WTC11 (cell line): ENCODE results near the gene KIAA1958. TPM values are rescaled to one million over a fixed set of nuclear protein-coding genes. Genes with fewer than 3 reads are reported as not detected.

Source experiments
- ATAC-seq: fragments of 200-7000 bp; cut with Tn5 transposase; 2 replicates; pipeline ENCODE4 v1.10.0; 2021; ENCODE audit warnings: mild to moderate bottlenecking, moderate library complexity
- CTCF ChIA-PET: fragments of 300-600 bp; sonication (Branson Sonifier 250); formaldehyde crosslinking; loops from one replicate; lab custom pipeline; 2021; ENCODE audit warnings: antibody characterized with exemption; lab: Charles Lee
- POLR2A ChIA-PET: fragments of 350-600 bp; sonication (Branson Sonifier 250); formaldehyde crosslinking; loops from one replicate; lab custom pipeline; 2021; ENCODE audit warnings: antibody characterized with exemption; lab: Charles Lee
- DNase-seq: peaks from one replicate; pipeline ENCODE4 v3.0.0; 2021; ENCODE audit warnings: low spot score
- H3K27ac Mint-ChIP-seq: 2 replicates; pipeline ENCODE4 v1.8.0; 2021; ENCODE audit warnings: mixed read lengths
- H3K27me3 Mint-ChIP-seq: 2 replicates; pipeline ENCODE4 v1.8.0; 2021; ENCODE audit warnings: low read depth, mild to moderate bottlenecking, moderate library complexity, mixed read lengths
- H3K36me3 Mint-ChIP-seq: 2 replicates; pipeline ENCODE4 v1.8.0; 2021; ENCODE audit warnings: mixed read lengths
- H3K4me1 Mint-ChIP-seq: 2 replicates; pipeline ENCODE4 v1.8.0; 2022; ENCODE audit warnings: mixed read lengths
- H3K4me3 Mint-ChIP-seq: 2 replicates; pipeline ENCODE4 v1.8.0; 2021; ENCODE audit warnings: mild to moderate bottlenecking, moderate library complexity, mixed read lengths
- H3K9me3 Mint-ChIP-seq: 2 replicates; pipeline ENCODE4 v1.8.0; 2021; ENCODE audit warnings: mixed read lengths
- CREB1 ChIP-seq: sonication (generic); formaldehyde crosslinking; IDR thresholded peaks from 2 replicates; pipeline ENCODE4 v1.8.0; 2023; ENCODE audit warnings: mild to moderate bottlenecking, missing genetic modification reagents
- ELF4 ChIP-seq: sonication (generic); formaldehyde crosslinking; IDR thresholded peaks from 2 replicates; pipeline ENCODE4 v1.8.1; 2022; ENCODE audit warnings: low read depth, mild to moderate bottlenecking, moderate library complexity, missing genetic modification reagents
- ESRRA ChIP-seq: sonication (generic); formaldehyde crosslinking; IDR thresholded peaks from 2 replicates; pipeline ENCODE4 v1.8.1; 2022; ENCODE audit warnings: mild to moderate bottlenecking, missing genetic modification reagents, borderline replicate concordance
- ETV6 ChIP-seq: sonication (generic); formaldehyde crosslinking; IDR thresholded peaks from 2 replicates; pipeline ENCODE4 v1.8.1; 2022; ENCODE audit warnings: mild to moderate bottlenecking, missing genetic modification reagents
- GABPB1 ChIP-seq: sonication (generic); formaldehyde crosslinking; IDR thresholded peaks from 2 replicates; pipeline ENCODE4 v1.8.1; 2023; ENCODE audit warnings: mild to moderate bottlenecking, missing genetic modification reagents
- HMGA2 ChIP-seq: fragments of 250-450 bp; sonication (Bioruptor Pico); IDR thresholded peaks from 2 replicates; pipeline ENCODE4 v1.4.0; 2021; ENCODE audit warnings: mild to moderate bottlenecking, moderate library complexity
- NR1H2 ChIP-seq: sonication (generic); formaldehyde crosslinking; IDR thresholded peaks from 2 replicates; pipeline ENCODE4 v1.9.0; 2021; ENCODE audit warnings: mild to moderate bottlenecking, moderate library complexity, missing genetic modification reagents
- NR2C2 ChIP-seq: sonication (generic); formaldehyde crosslinking; IDR thresholded peaks from 2 replicates; pipeline ENCODE4 v1.8.0; 2022; ENCODE audit warnings: mild to moderate bottlenecking, missing genetic modification reagents
- NR3C1 ChIP-seq: sonication (generic); formaldehyde crosslinking; conservative IDR thresholded peaks from 2 replicates; pipeline ENCODE4 v1.8.1; 2023; ENCODE audit warnings: low read depth, mild to moderate bottlenecking, missing genetic modification reagents
- SMAD3 ChIP-seq: sonication (generic); formaldehyde crosslinking; IDR thresholded peaks from 2 replicates; pipeline ENCODE4 v1.8.0; 2022; ENCODE audit warnings: missing genetic modification reagents, mild to moderate bottlenecking, borderline replicate concordance
- ZBTB21 ChIP-seq: sonication (generic); formaldehyde crosslinking; IDR thresholded peaks from 2 replicates; pipeline ENCODE4 v1.8.1; 2023; ENCODE audit warnings: mild to moderate bottlenecking, missing genetic modification reagents, borderline replicate concordance
- ZNF416 ChIP-seq: fragments of 250-450 bp; sonication (Bioruptor Pico); IDR thresholded peaks from 2 replicates; pipeline ENCODE4 v1.9.0; 2021; ENCODE audit warnings: mild to moderate bottlenecking, inconsistent platforms
- ZNF423 ChIP-seq: fragments of 250-450 bp; sonication (Bioruptor Pico); IDR thresholded peaks from 2 replicates; pipeline ENCODE4 v2.1.2; 2022; ENCODE audit warnings: mild to moderate bottlenecking, moderate library complexity
- total RNA-seq: library from RNA; stranded (reverse); gene quantifications from 3 replicates; pipeline ENCODE4 v1.2.3, GENCODE V29; 2021
- TF ChIP-seq, protein P1 (sequence below): sonication (generic); formaldehyde crosslinking; IDR thresholded peaks from 2 replicates; pipeline ENCODE4 v1.8.0; 2022; ENCODE audit warnings: mild to moderate bottlenecking, missing genetic modification reagents
- TF ChIP-seq, protein P2 (sequence below): sonication (generic); formaldehyde crosslinking; IDR thresholded peaks from 2 replicates; pipeline ENCODE4 v1.8.1; 2022; ENCODE audit warnings: mild to moderate bottlenecking, moderate library complexity, missing genetic modification reagents
- TF ChIP-seq, protein P3 (sequence below): fragments of 250-450 bp; sonication (Bioruptor Pico); IDR thresholded peaks from 2 replicates; pipeline ENCODE4 v1.9.0; 2021; ENCODE audit warnings: moderate library complexity, mild to moderate bottlenecking, inconsistent platforms, borderline replicate concordance
- TF ChIP-seq, protein P4 (sequence below): fragments of 250-450 bp; sonication (Bioruptor Pico); IDR thresholded peaks from 2 replicates; pipeline ENCODE4 v1.9.0; 2021; ENCODE audit warnings: mild to moderate bottlenecking, borderline replicate concordance
- TF ChIP-seq, protein P5 (sequence below): sonication (generic); formaldehyde crosslinking; IDR thresholded peaks from 2 replicates; pipeline ENCODE4 v1.8.0; 2022; ENCODE audit warnings: mild to moderate bottlenecking, missing genetic modification reagents

The KIAA1958 gene
- total RNA-seq, 1 experiment from 2014 or later = 41.0 TPM

DNA sequence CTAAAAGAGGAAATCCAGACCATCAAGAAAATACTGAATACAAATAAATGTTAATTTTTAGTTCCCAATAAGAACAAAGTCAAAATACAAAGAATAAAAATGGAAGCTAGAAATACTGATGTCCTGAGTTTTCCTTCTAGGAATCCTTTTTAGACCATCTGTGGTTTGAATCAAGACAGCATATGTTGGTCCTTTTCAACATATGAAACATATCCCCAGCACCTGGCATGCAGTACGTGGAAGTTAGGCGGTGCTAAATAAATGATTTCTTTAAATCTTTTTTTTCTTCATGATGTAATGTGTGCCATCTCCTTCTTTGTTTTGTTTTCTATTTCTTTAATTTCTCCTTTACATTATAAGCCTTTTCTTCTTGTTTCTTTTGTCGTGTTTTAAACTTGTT, 34.0 kb downstream of the KIAA1958 start:
- Mint-ChIP-seq H3K36me3 (no peaks in the 10 kb centered on the region), H3K4me1 (peaks cover 43% of the 10 kb centered on the region), H3K27ac (no peak overlapping the region), H3K27me3 (no peaks in the 10 kb centered on the region), H3K9me3 (no peaks in the 10 kb centered on the region), H3K4me3 (no peak overlapping the region)
- TF ChIP-seq, protein P1, sequence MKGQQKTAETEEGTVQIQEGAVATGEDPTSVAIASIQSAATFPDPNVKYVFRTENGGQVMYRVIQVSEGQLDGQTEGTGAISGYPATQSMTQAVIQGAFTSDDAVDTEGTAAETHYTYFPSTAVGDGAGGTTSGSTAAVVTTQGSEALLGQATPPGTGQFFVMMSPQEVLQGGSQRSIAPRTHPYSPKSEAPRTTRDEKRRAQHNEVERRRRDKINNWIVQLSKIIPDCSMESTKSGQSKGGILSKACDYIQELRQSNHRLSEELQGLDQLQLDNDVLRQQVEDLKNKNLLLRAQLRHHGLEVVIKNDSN = no peak
- TF ChIP-seq, protein P2, sequence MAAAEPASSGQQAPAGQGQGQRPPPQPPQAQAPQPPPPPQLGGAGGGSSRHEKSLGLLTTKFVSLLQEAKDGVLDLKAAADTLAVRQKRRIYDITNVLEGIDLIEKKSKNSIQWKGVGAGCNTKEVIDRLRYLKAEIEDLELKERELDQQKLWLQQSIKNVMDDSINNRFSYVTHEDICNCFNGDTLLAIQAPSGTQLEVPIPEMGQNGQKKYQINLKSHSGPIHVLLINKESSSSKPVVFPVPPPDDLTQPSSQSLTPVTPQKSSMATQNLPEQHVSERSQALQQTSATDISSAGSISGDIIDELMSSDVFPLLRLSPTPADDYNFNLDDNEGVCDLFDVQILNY (CRISPR knock-in tag) = no peak
- TF ChIP-seq NR2C2 (CRISPR knock-in tag) (no peak), ZNF416 (CRISPR knock-in tag) (no peak), SMAD3 (CRISPR knock-in tag) (no peak), ELF4 (CRISPR knock-in tag) (no peak), CREB1 (CRISPR knock-in tag) (no peak), GABPB1 (CRISPR knock-in tag) (no peak), ZBTB21 (CRISPR knock-in tag) (no peak), NR1H2 (no peak)
- TF ChIP-seq, protein P3, sequence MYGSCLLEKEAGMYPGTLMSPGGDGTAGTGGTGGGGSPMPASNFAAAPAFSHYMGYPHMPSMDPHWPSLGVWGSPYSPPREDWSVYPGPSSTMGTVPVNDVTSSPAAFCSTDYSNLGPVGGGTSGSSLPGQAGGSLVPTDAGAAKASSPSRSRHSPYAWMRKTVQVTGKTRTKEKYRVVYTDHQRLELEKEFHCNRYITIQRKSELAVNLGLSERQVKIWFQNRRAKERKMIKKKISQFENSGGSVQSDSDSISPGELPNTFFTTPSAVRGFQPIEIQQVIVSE (CRISPR knock-in tag) = no peak
- CTCF ChIA-PET = no interaction called here
- no peak for DNase-seq
- no peak for ATAC-seq
- POLR2A ChIA-PET = no interaction called here

DNA sequence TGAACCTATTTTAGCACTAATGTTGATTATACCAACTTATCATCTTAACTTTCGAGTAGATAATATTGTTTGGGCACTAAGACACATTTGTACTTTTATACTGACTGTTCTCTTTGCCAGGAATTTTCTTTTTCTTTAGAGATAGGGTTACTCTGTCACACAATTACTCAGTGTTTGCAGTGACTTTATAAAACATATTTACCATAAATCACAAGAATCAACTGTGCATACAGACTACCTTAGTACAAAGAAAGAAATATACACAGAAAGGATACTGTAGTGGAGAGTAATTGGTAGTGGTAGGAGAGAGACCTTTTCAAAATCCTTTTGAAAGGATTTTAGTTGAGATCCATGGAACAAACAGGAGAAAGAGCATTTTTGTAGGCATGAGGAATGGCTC, 40.3 kb downstream of the KIAA1958 start:
- H3K4me3 Mint-ChIP-seq = no peak overlapping the region
- H3K27me3 Mint-ChIP-seq = no peaks in the 10 kb centered on the region
- peaks cover 22% of the 10 kb centered on the region for H3K4me1 Mint-ChIP-seq
- CTCF ChIA-PET = no interaction called here
- no peaks in the 10 kb centered on the region for H3K36me3 Mint-ChIP-seq
- H3K27ac Mint-ChIP-seq = peak overlapping the region; percentile 60
- DNase-seq (no peak), ATAC-seq (no peak)
- H3K9me3 Mint-ChIP-seq = peaks cover 4% of the 10 kb centered on the region; the same call in 1 of the 2 replicates
- POLR2A ChIA-PET = no interaction called here
- TF ChIP-seq, protein P4, sequence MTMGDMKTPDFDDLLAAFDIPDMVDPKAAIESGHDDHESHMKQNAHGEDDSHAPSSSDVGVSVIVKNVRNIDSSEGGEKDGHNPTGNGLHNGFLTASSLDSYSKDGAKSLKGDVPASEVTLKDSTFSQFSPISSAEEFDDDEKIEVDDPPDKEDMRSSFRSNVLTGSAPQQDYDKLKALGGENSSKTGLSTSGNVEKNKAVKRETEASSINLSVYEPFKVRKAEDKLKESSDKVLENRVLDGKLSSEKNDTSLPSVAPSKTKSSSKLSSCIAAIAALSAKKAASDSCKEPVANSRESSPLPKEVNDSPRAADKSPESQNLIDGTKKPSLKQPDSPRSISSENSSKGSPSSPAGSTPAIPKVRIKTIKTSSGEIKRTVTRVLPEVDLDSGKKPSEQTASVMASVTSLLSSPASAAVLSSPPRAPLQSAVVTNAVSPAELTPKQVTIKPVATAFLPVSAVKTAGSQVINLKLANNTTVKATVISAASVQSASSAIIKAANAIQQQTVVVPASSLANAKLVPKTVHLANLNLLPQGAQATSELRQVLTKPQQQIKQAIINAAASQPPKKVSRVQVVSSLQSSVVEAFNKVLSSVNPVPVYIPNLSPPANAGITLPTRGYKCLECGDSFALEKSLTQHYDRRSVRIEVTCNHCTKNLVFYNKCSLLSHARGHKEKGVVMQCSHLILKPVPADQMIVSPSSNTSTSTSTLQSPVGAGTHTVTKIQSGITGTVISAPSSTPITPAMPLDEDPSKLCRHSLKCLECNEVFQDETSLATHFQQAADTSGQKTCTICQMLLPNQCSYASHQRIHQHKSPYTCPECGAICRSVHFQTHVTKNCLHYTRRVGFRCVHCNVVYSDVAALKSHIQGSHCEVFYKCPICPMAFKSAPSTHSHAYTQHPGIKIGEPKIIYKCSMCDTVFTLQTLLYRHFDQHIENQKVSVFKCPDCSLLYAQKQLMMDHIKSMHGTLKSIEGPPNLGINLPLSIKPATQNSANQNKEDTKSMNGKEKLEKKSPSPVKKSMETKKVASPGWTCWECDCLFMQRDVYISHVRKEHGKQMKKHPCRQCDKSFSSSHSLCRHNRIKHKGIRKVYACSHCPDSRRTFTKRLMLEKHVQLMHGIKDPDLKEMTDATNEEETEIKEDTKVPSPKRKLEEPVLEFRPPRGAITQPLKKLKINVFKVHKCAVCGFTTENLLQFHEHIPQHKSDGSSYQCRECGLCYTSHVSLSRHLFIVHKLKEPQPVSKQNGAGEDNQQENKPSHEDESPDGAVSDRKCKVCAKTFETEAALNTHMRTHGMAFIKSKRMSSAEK (CRISPR knock-in tag) = no peak
- TF ChIP-seq ESRRA (CRISPR knock-in tag) (no peak), ZNF423 (CRISPR knock-in tag) (no peak)

DNA sequence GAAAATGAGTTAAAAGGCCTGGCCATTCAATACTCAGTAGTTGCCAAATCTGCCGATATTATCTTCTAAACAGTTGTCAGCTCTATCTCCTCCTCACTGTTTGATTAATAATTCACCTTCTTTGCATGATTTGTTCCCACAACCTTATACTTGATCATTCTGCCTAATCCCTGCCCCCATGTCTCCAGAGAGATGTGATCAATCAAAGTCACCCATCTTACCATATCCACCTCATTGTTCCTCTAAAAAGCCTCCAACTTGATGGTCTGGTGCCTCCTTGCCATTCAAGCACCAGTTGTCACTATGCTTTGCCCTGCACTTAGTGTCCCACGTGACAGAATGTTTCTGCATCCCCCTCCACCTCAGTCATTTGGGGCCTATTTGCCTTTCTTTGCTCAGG, 41.3 kb downstream of the KIAA1958 start:
- Mint-ChIP-seq H3K27ac (peak overlapping the region; percentile 36; the same call in 1 of the 2 replicates), H3K9me3 (peaks cover 4% of the 10 kb centered on the region; the same call in 1 of the 2 replicates), H3K4me1 (peaks cover 20% of the 10 kb centered on the region), H3K4me3 (no peak overlapping the region), H3K27me3 (no peaks in the 10 kb centered on the region), H3K36me3 (no peaks in the 10 kb centered on the region)
- ATAC-seq (no peak), DNase-seq (no peak)
- TF ChIP-seq, protein P3 (CRISPR knock-in tag) = no peak
- TF ChIP-seq NR3C1 (CRISPR knock-in tag) (no peak), ETV6 (CRISPR knock-in tag) (no peak), HMGA2 (no peak), ZNF423 (CRISPR knock-in tag) (no peak)
- TF ChIP-seq, protein P5, sequence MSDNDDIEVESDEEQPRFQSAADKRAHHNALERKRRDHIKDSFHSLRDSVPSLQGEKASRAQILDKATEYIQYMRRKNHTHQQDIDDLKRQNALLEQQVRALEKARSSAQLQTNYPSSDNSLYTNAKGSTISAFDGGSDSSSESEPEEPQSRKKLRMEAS (CRISPR knock-in tag) = no peak
- CTCF ChIA-PET = no interaction called here
- POLR2A ChIA-PET = no interaction called here
